Activated CD8-positive, alpha-beta memory T cell treated with anti-CD3 and anti-CD28 coated beads, Interleukin-2, amount 50 U/mL, for 1 hour (primary cell): ENCODE results near the gene SNX18.

Experiments used
- DNase-seq: peaks from one replicate; pipeline ENCODE4 v3.0.0-alpha.2; 2020; ENCODE audit errors: extremely low read depth

Gene SNX18

GRCh38 chr5:54541823-54542783 is 24.5 kb downstream of the SNX18 start:
- no peak for DNase-seq

- DNase-seq, result no peak
Observed at GRCh38 chr5:54544044-54544443, 26.5 kb downstream of the SNX18 start.

- DNase-seq, result no peak
Observed at GRCh38 chr5:54545796-54546195, 28.2 kb downstream of the SNX18 start.

GRCh38 chr5:54547711-54548250 is 30.2 kb downstream of the SNX18 start:
- DNase-seq, result no peak

GRCh38 chr5:54548565-54548964 is 31.0 kb downstream of the SNX18 start:
- DNase-seq, result no peak

GRCh38 chr5:54551292-54551691 is 33.7 kb downstream of the SNX18 start:
- no peak for DNase-seq

GRCh38 chr5:54551926-54552325 is 34.4 kb downstream of the SNX18 start:
- no peak for DNase-seq

- no peak for DNase-seq
Observed at GRCh38 chr5:54552446-54552845, 34.9 kb downstream of the SNX18 start.

- DNase-seq, result no peak
Observed at GRCh38 chr5:54553659-54554207, 36.2 kb downstream of the SNX18 start.

GRCh38 chr5:54556141-54556540 is 38.6 kb downstream of the SNX18 start:
- no peak for DNase-seq

- no peak for DNase-seq
Observed at GRCh38 chr5:54558362-54558761, 40.8 kb downstream of the SNX18 start.

GRCh38 chr5:54561651-54562050 is 44.1 kb downstream of the SNX18 start:
- DNase-seq, result no peak

- no peak for DNase-seq
Observed at GRCh38 chr5:54563083-54563761, 45.7 kb downstream of the SNX18 start.

- DNase-seq, result no peak
Observed at GRCh38 chr5:54567996-54568395, 50.4 kb downstream of the SNX18 start.

- no peak for DNase-seq
Observed at GRCh38 chr5:54570916-54571315, 53.4 kb downstream of the SNX18 start.

- DNase-seq, result no peak
Observed at GRCh38 chr5:54571462-54571861, 53.9 kb downstream of the SNX18 start.

GRCh38 chr5:54573812-54574489 is 56.4 kb downstream of the SNX18 start:
- DNase-seq, result no peak

- no peak for DNase-seq
Observed at GRCh38 chr5:54577528-54577927, 60.0 kb downstream of the SNX18 start.

GRCh38 chr5:54577937-54578653 is 60.5 kb downstream of the SNX18 start:
- DNase-seq, result no peak

- DNase-seq, result no peak
Observed at GRCh38 chr5:54579591-54580295, 62.2 kb downstream of the SNX18 start.
